Measurements from ENCODE around the gene DHRS9. TPM values are rescaled to one million over a fixed set of nuclear protein-coding genes. Genes with fewer than 3 reads are reported as not detected.

Gene DHRS9
- total and polyA plus RNA-seq, 2 of the 4 experiments (the other 2 are of a cell fraction), result not detected

DNA sequence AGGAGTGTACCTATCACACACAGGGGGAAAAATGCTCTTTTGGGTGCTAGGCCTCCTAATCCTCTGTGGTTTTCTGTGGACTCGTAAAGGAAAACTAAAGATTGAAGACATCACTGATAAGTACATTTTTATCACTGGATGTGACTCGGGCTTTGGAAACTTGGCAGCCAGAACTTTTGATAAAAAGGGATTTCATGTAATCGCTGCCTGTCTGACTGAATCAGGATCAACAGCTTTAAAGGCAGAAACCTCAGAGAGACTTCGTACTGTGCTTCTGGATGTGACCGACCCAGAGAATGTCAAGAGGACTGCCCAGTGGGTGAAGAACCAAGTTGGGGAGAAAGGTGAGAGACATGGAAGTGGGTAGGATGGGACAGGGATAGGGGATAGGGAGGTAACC lies 12.2 kb downstream of the DHRS9 start:
- Histone ChIP-seq H2BK5ac (ENCODE audit: low read depth, low read length, poor library complexity, severe bottlenecking) (no peak overlapping the region), H3K4ac (ENCODE audit: low read depth, low read length) (no peak overlapping the region), H3K4me2 (ENCODE audit: low read depth, low read length) (no peak overlapping the region), H2BK15ac (ENCODE audit: low read depth, low read length) (no peak overlapping the region), H2AFZ (replicated peaks; ENCODE audit: low read length, poor library complexity) (no peak overlapping the region), H3K56ac (ENCODE audit: extremely low read depth, insufficient read depth, low read length) (no peak overlapping the region), H2AK5ac (ENCODE audit: low read depth, low read length) (no peak overlapping the region), H4K20me1 (ENCODE audit: insufficient read depth, low read length) (no peaks in the 10 kb centered on the region), H3K27ac (ENCODE audit: insufficient read depth, low read length) (no peak overlapping the region), H3K18ac (ENCODE audit: low read depth, low read length) (no peak overlapping the region), H4K91ac (ENCODE audit: insufficient read depth, low read depth, low read length) (no peak overlapping the region), H3K23ac (ENCODE audit: low read depth, low read length) (no peak overlapping the region), H3K9ac (ENCODE audit: low read depth, low read length) (no peak overlapping the region), H4K5ac (ENCODE audit: low read depth, low read length) (no peak overlapping the region), H2BK120ac (ENCODE audit: low read depth, low read length) (no peak overlapping the region), H3K9me1 (ENCODE audit: insufficient read depth, low read length) (no peaks in the 10 kb centered on the region), H3K36me3 (ENCODE audit: control insufficient read depth, insufficient read depth, low read length) (no peaks in the 10 kb centered on the region), H3K79me1 (ENCODE audit: low read depth in 1 of 2, low read length in 2 of 2) (no peaks in the 10 kb centered on the region), H3K4me1 (ENCODE audit: control insufficient read depth, insufficient read depth, low read length) (no peaks in the 10 kb centered on the region), H4K8ac (ENCODE audit: low read depth in 2 of 2, low read length in 2 of 2) (no peak overlapping the region), H2BK20ac (ENCODE audit: low read depth, low read length) (no peak overlapping the region), H2AK9ac (replicated peaks; ENCODE audit: low read depth, low read length, poor library complexity) (no peak overlapping the region), H3K27me3 (ENCODE audit: control insufficient read depth, insufficient read depth, low read length) (no peaks in the 10 kb centered on the region), H3K9me3 (ENCODE audit: control insufficient read depth, insufficient read depth, low read length) (peaks cover 2% of the 10 kb centered on the region; the same call in 1 of the 2 replicates), H3K4me3 (ENCODE audit: insufficient read depth, low read depth, low read length) (no peak overlapping the region), H3K14ac (replicated peaks; ENCODE audit: low read depth, low read length) (no peak overlapping the region)
- DNase-seq, result no peak
- no TSS peak for BruUV-seq (replicated peaks)
- dilution Hi-C loops (cut with HindIII; ENCODE audit: low sequenced_read_pairs, unreplicated experiment), result no loop called here
- ChIA-PET POLR2A (ENCODE audit: unreplicated experiment) (no interaction called here), CTCF (no interaction called here)
- ATAC-seq (ENCODE audit: low read depth), result no peak
- in situ Hi-C loops (cut with MboI; ENCODE audit: low sequenced_read_pairs), result no loop called here
- 42% methylated on average over 3 of the region's 5 CpGs; no CpG with 5 or more reads in 1 of the 2 experiments for WGBS, 2 experiments (ENCODE audit: extremely low coverage in 2 of 2, insufficient read length in 1 of 2)
- TF ChIP-seq RCOR1 (IDR thresholded peaks at IDR 0.05; ENCODE audit: insufficient replicate concordance, low read length), result no peak
- TF ChIP-seq FOS (IDR thresholded peaks at IDR 0.05; ENCODE audit: low read depth, low read length), result no peak
- TF ChIP-seq, protein P1, sequence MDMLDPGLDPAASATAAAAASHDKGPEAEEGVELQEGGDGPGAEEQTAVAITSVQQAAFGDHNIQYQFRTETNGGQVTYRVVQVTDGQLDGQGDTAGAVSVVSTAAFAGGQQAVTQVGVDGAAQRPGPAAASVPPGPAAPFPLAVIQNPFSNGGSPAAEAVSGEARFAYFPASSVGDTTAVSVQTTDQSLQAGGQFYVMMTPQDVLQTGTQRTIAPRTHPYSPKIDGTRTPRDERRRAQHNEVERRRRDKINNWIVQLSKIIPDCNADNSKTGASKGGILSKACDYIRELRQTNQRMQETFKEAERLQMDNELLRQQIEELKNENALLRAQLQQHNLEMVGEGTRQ (IDR thresholded peaks at IDR 0.05; ENCODE audit: low read depth, low read length), result no peak
- TF ChIP-seq, protein P2, sequence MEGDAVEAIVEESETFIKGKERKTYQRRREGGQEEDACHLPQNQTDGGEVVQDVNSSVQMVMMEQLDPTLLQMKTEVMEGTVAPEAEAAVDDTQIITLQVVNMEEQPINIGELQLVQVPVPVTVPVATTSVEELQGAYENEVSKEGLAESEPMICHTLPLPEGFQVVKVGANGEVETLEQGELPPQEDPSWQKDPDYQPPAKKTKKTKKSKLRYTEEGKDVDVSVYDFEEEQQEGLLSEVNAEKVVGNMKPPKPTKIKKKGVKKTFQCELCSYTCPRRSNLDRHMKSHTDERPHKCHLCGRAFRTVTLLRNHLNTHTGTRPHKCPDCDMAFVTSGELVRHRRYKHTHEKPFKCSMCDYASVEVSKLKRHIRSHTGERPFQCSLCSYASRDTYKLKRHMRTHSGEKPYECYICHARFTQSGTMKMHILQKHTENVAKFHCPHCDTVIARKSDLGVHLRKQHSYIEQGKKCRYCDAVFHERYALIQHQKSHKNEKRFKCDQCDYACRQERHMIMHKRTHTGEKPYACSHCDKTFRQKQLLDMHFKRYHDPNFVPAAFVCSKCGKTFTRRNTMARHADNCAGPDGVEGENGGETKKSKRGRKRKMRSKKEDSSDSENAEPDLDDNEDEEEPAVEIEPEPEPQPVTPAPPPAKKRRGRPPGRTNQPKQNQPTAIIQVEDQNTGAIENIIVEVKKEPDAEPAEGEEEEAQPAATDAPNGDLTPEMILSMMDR (conservative IDR thresholded peaks at IDR 0.05; ENCODE audit: low read depth, low read length), result no peak
- TF ChIP-seq SMC3 (IDR thresholded peaks at IDR 0.05; ENCODE audit: low read depth, low read length), result no peak
- no peak for TF ChIP-seq RFX5 (IDR thresholded peaks at IDR 0.05; ENCODE audit: low read depth, low read length)
- TF ChIP-seq POLR2A (IDR thresholded peaks at IDR 0.05; ENCODE audit: low read depth, low read length), result no peak
- TF ChIP-seq CHD1 (IDR thresholded peaks at IDR 0.05; ENCODE audit: low read depth, low read length), result no peak
- TF ChIP-seq NFE2L2 (IDR thresholded peaks at IDR 0.05; ENCODE audit: low read depth, low read length), result no peak
- TF ChIP-seq CEBPB (IDR thresholded peaks at IDR 0.05; ENCODE audit: low read depth, low read length), result no peak
- TF ChIP-seq BHLHE40 (IDR thresholded peaks at IDR 0.05; ENCODE audit: low read depth, low read length), result no peak
- no peak for TF ChIP-seq MAZ (IDR thresholded peaks at IDR 0.05; ENCODE audit: borderline replicate concordance, low read depth, low read length)
- TF ChIP-seq, protein P3, sequence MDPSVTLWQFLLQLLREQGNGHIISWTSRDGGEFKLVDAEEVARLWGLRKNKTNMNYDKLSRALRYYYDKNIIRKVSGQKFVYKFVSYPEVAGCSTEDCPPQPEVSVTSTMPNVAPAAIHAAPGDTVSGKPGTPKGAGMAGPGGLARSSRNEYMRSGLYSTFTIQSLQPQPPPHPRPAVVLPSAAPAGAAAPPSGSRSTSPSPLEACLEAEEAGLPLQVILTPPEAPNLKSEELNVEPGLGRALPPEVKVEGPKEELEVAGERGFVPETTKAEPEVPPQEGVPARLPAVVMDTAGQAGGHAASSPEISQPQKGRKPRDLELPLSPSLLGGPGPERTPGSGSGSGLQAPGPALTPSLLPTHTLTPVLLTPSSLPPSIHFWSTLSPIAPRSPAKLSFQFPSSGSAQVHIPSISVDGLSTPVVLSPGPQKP (IDR thresholded peaks at IDR 0.05; ENCODE audit: borderline replicate concordance, low read depth, low read length), result no peak
- TF ChIP-seq RAD21 (IDR thresholded peaks at IDR 0.05; ENCODE audit: low read length), result no peak
- TF ChIP-seq MAFK (IDR thresholded peaks at IDR 0.05; ENCODE audit: low read depth, low read length), result no peak
- TF ChIP-seq MXI1 (IDR thresholded peaks at IDR 0.05; ENCODE audit: borderline replicate concordance, low read depth, low read length), result no peak
- intact Hi-C loops (cut with micrococcal nuclease), result no loop called here
